HG03520 (cell line): Measurements from ENCODE around the gene ACAT2.
A peak's percentile ranks its signal among the peaks of the same experiment; 100 is the strongest.
"Not testable (repeated sequence)": the region's sequence is repeated elsewhere in the genome, so short reads cannot be mapped to it uniquely, and the experiment has no call there.

ENCODE experiments used
- ATAC-seq: cut with Tn5 transposase; IDR thresholded peaks from one replicate; pipeline ENCODE4 v1.9.1; 2021; ENCODE audit warnings: mild to moderate bottlenecking, moderate library complexity; ENCODE audit not compliant: unreplicated experiment

Gene ACAT2

DNA sequence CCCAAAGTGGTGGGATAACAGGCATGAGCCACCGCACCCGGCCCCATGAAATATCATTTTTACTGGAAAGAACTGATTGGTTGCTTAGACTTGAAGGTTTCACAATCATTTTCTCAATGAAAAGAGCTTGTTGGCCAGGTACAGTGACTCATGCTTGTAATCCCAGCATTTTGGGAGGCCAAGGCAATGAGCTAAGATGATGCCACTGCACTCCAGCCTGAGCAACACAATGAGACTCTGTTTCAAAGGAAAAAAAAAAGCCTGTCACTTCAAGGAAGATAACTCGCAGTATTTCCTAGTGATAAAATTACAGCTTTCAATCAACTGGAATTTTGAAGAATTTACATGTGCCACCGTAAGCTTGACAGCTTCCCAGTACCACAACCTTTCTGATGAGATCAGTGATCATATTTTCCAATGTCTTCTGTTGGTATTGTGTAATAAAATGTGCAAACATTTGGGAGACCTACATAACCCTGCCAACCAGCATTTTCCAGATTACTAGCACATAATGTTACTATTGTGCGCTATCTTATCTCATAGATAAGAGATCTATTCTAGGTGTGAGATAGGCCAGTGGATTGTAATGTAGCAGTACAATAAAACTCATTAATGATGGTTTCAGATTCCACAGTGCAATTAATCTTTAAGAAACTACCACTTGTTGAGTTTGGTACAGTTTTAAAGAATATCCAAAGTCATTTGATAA is 45.5 kb downstream of the ACAT2 start:
- no peak for ATAC-seq

DNA sequence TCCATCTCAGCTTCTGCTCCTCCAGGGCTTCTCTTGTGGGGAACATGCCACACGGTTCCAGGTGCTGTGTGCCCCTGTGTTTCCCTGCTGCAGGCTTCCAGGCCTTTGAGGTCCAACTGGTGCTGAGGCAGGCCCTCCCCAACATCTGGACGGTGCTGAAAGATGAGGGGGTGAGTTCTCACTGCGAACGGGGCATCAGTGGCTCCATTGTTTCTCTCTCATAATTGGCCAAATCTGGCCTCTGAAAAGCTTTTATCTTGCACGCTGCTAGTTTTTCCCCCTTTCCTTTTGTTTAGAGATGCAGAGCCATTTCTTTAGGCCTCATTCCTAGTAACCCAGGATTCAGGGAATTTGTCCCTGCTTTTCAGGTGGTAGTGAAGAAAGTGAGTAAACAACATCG is 46.8 kb downstream of the ACAT2 start:
- ATAC-seq, result no peak

DNA sequence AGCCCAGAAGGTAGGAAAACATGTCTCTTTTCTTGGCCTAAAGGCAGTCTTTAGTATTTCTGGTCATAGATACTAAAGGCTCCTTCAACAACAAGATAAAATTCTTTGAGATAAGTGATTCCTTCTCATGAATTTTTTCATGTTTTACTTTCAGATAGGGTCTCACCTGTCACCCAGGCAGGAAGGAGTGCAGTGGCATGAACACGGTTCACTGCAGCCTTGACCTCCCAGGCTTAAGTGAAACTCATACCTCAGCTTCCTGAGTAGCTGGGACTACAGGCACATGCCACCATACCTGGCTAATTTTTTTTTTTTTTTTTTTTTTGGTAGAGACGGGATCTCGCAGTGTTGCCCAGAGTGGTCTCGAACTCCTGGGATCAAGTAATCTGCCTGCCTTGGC is 47.3 kb downstream of the ACAT2 start:
- no peak for ATAC-seq

DNA sequence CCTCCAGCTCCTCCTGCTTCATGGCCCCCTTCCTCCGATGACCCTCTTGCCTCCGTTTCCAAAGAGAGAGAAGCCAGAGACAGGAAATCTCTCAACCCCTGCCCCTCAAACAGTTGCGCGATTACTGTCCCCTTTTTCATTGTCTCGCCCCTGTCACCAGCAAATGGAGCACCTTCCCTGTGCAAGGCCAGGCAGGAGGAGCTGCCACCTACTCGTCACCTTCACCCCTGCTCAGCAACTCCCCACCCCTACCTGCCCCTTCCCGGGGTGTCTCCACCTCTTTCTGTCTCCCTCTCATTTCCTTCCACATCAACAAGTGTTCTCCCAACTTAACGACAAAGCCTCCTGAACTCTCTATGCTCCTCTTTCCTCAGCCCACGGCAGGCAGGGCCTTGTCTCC is 51.9 kb downstream of the ACAT2 start:
- ATAC-seq, result no peak

DNA sequence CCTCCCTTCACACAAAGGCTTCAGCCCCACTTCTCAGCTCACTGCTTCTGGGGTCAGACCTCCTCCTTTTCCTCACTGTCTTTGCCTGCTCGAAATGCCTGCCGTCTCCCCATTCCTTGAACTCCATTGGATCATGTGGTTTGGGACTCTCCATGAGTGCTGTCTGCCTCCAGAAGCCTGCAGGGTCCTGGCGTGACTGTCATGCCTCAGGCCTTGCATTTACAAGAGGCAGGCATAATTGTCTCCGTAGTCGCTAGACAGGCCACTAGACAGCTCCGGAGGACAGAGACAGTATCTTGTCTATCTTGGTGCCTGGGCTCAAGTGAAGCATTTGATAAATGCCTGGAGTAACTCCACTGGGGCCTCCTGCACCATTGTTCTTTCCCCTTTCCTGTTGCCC is 53.6 kb downstream of the ACAT2 start:
- no peak for ATAC-seq

DNA sequence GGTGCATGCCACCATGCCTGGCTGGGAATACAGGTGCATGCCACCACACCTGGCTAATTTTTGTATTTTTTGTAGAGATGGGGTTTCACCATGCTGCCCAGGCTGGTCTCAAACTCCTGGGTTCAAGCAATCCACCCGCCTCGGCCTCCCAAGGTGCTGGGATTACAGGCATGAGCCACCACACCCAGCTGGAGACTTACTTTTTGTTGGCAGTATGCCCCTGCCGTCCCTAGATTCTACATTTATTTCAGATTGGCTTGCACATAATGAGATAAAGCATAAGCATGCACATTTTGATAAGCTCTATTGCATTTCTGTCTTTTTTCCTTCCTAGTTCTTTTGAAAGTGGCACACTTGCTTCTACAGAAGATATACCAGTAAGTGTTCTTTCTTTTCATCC is 54.9 kb downstream of the ACAT2 start:
- ATAC-seq, result not testable (repeated sequence)

DNA sequence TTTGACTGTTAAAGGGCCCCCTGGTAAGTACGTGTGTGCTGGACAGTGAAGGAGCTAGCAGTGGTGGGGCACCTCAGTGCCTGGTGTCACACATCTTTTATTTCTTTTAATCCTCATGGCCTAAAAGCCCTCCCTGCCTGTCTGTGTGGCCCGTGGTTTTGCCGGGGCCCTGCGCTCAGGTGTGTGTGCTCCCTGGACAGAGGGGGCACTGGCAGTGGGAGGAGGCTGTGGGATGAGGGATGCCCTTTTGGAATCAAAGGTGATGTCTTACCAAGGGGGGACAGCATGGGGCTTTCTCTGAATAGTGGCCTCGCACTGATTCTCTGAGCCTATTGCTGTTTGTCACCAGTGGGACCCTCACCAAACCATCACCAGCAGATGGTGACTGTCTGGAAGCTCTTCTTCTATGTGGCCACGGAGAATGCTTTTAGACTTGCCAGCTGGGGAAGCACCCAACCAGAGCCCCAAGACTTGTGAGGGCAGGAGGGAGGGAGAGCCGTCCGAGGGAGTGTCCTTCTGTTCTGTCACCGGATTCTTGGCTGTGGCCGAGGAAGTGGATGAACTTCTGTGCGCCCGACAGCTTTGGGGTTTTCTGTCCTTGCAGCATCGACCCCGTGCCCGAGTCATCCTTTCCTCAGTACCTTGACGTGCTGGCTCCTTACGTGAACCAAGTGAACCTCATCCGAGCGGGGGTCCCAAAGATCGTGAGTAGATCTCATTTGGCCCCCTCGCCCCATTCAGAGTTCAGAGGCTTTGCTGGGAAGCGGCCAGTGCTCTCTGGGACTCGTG is 56.3 kb downstream of the ACAT2 start:
- ATAC-seq, result no peak

DNA sequence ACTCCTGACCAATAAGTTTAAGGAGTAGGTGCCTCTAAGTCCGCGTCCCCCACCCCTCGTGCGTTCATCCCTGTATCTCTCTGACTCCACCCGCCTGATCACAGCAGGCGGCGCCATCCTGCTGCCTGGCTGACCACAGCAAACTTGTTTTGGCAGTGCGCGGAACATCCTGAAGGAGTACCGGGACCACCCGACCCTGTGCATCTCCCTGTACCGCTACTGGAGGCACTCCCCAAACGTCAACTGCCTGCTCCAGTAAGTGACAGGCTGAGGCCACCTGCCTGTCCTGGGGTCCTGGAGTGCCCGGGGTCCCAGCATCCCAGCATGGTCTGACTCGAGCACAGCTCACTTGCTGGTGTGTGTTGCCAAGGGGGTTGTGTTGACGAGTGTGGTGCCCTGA is 57.3 kb downstream of the ACAT2 start:
- no peak for ATAC-seq

DNA sequence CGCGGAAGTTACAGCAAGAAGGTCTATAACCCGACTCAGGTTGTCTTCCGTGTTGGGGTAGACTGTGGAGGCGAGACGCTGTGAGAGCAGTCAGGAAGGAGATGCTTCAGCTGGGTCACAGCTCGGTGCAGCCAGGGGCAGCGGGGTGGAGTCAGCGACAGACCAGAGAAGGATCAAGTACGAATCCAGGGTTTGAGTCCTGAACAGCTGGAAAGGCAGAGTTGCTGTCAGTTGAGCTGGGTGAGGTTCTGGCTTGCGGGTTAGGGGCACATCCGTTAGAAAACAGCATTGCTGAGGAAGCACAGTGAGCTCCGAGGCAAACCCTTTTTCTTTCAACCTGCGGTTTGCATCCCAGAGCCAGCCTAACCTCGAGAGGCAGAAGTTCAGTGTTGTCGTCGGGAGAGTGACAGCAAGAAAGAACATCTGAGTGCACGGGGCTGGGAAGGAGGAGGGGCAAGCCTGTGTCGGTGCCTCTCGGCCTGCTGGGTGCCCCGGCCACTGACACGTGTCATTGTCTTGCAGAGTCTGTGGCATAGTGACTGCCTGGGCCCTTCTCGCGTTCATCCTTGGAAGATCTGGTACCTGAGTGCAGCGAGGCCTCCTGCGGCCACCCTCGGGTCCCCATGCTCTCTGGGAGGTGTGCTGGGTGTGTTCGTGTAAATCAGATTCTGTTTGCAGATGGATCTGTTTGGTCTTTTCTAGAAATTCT is 58.2 kb downstream of the ACAT2 start:
- peak; percentile 51 for ATAC-seq

DNA sequence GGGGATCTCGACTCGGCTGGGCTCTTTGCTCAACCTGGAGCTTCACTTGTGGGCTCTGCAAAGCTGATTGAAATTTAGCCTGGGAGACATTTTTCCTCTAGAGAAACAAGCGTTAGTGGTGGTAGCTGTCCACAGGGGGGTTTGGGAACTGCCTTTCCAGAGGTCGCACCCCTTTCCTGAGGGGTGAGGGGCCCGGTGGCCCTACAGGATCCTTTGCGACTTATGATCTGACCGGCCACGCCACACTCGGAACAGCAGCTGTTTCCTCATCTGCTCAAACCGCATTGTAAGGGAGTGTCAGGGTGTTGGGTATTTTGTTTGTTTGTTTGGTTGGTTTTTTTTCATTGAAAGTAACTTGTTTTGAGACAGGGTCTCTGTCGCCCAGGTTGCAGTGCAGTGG is 59.3 kb downstream of the ACAT2 start:
- ATAC-seq, result no peak

DNA sequence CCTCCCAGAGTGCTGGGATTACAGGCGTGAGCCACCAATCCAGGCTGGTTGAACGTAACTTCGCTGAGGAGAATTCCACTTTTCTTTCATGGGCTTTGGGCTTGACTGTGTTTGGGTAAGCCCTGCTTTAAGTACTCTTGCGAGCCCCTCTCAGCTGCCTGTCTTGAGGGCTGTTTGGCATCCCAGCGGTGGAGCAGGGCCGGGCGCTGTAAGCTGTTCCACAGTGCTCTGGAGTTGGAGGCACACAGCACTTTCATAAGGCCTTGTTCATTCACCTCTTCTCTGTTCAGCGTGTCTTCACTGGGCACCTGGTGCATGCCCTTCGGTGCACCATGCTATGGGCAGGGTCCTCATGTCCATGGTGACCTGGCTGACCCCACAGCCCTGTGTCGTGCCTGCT is 59.9 kb downstream of the ACAT2 start:
- no peak for ATAC-seq

DNA sequence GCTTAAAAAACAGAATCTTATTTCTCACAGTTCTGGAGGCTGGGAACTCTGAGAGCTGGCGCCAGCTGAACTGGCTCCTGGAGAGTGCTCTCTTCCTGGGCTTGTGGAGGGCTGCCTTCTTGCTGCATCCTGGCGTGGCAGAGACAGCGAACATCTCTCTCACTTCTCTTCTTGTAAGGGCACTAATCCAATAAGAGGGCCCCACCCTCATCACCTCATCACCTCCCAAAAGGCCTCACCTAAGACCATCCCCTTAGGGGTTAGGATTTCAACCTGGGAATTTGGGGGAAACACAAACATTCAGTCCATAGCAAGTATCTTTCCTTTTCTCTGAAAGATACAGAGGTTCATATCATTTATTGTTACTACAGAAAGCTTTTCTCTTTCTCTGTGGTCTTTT is 62.1 kb downstream of the ACAT2 start:
- ATAC-seq, result no peak

DNA sequence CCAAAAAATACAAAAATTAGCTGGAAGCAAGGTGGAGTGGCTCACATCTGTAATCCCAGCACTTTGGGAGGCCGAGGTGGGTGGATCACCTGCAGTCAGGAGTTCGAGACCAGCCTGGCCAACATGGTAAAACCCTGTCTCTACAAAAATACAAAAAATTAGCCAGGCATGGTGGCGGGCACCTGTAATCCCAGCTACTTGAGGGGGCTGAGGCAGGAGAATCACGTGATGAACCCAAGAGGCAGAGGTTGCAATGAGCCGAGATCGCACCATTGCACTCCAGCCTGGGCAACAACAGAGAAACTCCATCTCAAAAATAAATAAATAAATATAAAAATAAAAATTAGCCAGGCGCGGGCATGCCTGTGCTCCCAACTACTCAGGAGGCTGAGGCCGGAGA is 62.8 kb downstream of the ACAT2 start:
- not testable (repeated sequence) for ATAC-seq

DNA sequence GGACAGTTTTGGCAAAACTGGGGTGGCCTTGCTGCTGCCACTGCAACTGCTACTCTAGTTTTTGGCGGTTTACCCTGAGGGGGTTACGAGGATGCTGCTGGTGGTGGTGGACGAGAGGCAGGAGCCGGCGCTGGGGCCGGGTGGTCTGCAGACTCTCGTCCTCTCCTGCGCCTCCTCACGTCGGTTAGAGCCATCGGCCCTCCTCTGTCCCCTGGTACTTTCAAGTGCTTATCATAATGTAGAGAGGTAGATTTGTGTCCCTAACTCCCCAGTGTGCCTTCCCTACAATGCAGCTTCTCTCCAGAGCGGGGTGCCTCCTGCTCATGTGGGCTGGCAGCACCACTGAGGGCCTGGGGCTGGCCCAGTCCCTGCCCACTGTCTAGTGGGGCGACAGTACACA is 64.2 kb downstream of the ACAT2 start:
- no peak for ATAC-seq

DNA sequence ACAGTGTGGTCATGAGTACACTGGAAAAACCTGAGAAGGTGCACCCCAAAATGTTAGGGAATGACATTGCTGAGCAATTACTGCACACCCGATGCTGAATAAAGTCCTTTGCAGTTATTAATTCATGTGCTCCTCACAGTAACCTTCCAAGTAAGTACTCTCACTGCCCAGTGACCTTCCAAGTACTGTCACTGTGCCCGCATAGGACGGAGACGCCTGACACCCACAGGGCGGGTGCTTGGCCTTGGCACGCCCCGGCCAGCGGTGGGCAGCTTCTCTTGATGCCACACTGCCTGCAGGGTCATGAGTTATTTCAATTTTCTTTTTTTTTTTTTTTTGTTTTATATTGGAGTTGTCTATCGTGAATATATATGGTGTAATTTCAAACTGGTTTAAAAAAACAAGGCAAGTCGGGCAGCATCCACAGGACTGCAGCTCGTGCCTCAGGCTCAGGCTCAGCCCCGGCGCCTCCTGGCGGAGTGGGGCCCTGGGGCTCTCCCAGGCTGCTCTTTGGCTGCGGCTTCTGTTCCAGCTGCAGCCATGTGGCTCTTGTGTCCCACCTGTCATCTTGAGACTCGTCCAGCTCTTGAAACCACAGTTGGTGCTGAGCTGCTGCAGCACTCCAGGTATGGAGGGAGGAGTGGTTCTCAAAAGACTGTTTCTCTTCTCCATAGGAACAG is 65.3 kb downstream of the ACAT2 start:
- no peak for ATAC-seq

DNA sequence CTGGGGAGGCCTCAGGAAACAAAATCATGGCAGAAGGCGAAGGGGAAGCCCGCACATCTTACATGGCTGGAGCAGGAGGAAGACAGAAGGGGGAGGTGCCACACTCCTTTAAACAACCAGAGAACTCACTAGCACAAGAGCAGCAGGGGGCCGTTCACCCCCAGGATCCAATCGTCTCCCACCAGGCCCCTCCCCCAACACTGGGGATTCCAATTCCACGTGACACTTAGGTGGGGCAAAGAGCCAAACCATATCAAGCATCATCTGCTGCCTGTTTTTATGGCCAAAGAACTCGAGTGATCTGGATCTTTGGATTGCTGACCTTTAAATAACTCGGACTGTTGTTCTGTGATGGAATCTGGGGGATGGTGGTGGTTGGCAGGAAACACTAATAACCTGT is 66.2 kb downstream of the ACAT2 start:
- no peak for ATAC-seq
